Right hindlimb (tissue), 1 donor: Measurements from ENCODE around the gene EHD2.
"Not testable (repeated sequence)": the region's sequence is repeated elsewhere in the genome, so short reads cannot be mapped to it uniquely, and the experiment has no call there.

Experiments
- DNase-seq: peaks from one replicate; pipeline ENCODE4 v3.0.0-alpha.2; 2018

The EHD2 gene

GRCh38 chr19:47713046-47714021 lies at the start of gene EHD2:
Gene EHD2, plus strand, starts transcription at chr19:47713422. Its CDS starts 3,191 bp downstream, at chr19:47716613.
- DNase-seq: peak; percentile 88

- DNase-seq: no peak
Observed at GRCh38 chr19:47663435-47663910, 49.7 kb upstream of the EHD2 start.

- DNase-seq: no peak
Observed at GRCh38 chr19:47663911-47664771, 49.1 kb upstream of the EHD2 start.

- not testable (repeated sequence) for DNase-seq
Observed at GRCh38 chr19:47668556-47668955, 44.7 kb upstream of the EHD2 start.

GRCh38 chr19:47670736-47671135 lies 42.5 kb upstream of the EHD2 start:
- DNase-seq: no peak

- DNase-seq: no peak
Observed at GRCh38 chr19:47671499-47671898, 41.7 kb upstream of the EHD2 start.

GRCh38 chr19:47673426-47673825 lies 39.8 kb upstream of the EHD2 start:
- no peak for DNase-seq

- no peak for DNase-seq
Observed at GRCh38 chr19:47674548-47674947, 38.7 kb upstream of the EHD2 start.

GRCh38 chr19:47675271-47675670 lies 38.0 kb upstream of the EHD2 start:
- DNase-seq: no peak

GRCh38 chr19:47675859-47676258 lies 37.4 kb upstream of the EHD2 start:
- no peak for DNase-seq

GRCh38 chr19:47676811-47677210 lies 36.4 kb upstream of the EHD2 start:
- DNase-seq: no peak

GRCh38 chr19:47679251-47679900 lies 33.8 kb upstream of the EHD2 start:
- no peak for DNase-seq

GRCh38 chr19:47679922-47680857 lies 33.0 kb upstream of the EHD2 start:
- no peak for DNase-seq

- no peak for DNase-seq
Observed at GRCh38 chr19:47680858-47681332, 32.3 kb upstream of the EHD2 start.

GRCh38 chr19:47681388-47681787 lies 31.8 kb upstream of the EHD2 start:
- no peak for DNase-seq

- DNase-seq: no peak
Observed at GRCh38 chr19:47681936-47682335, 31.3 kb upstream of the EHD2 start.

- DNase-seq: no peak
Observed at GRCh38 chr19:47682939-47683338, 30.3 kb upstream of the EHD2 start.

- DNase-seq: no peak
Observed at GRCh38 chr19:47686679-47687450, 26.4 kb upstream of the EHD2 start.

- DNase-seq: no peak
Observed at GRCh38 chr19:47687906-47688305, 25.3 kb upstream of the EHD2 start.

GRCh38 chr19:47691090-47691489 lies 22.1 kb upstream of the EHD2 start:
- no peak for DNase-seq

- no peak for DNase-seq
Observed at GRCh38 chr19:47691782-47692181, 21.4 kb upstream of the EHD2 start.
